ENCODE data around the gene CALR. TPM values are rescaled to one million over a fixed set of nuclear protein-coding genes. Genes with fewer than 3 reads are reported as not detected.
A peak's percentile ranks its signal among the peaks of the same experiment; 100 is the strongest.
"Not testable (repeated sequence)": the region's sequence is repeated elsewhere in the genome, so short reads cannot be mapped to it uniquely, and the experiment has no call there.

The CALR gene
- total RNA-seq, 1 experiment from 2014 or later: 606 TPM

- no peak overlapping the region for H3K4me3 ChIP-seq
- ChIA-PET POLR2A (ENCODE audit: unreplicated experiment) (interaction anchor here (0.6 to 0.7 kb wide), 2 partner anchors 8 to 57 kb away, joined by 4 read pairs; no protein-coding TSS in a partner anchor), CTCF (no interaction called here)
These were observed 16.2 kb downstream of the CALR start for GRCh38 chr19:12954612-12954962.

GRCh38 chr19:12955575-12955974 lies 17.2 kb downstream of the CALR start:
- H2AFZ ChIP-seq; CTCF ChIA-PET; POLR2A ChIA-PET (ENCODE audit: unreplicated experiment); H3K36me3 ChIP-seq (ENCODE audit: low read depth); intact Hi-C loops (cut with micrococcal nuclease; ENCODE audit: unreplicated experiment); H3K27me3 ChIP-seq (ENCODE audit: insufficient read depth, low read depth); H3K9me3 ChIP-seq (ENCODE audit: insufficient read depth, low read depth); BruUV-seq (replicated peaks); DNase-seq; H3K9me2 ChIP-seq (ENCODE audit: insufficient read depth): not testable (repeated sequence)
- H3K4me3 ChIP-seq: peak overlapping the region; percentile 91
- peak overlapping the region; percentile 95 for H3K4me2 ChIP-seq
- peaks cover 45% of the 10 kb centered on the region for H3K79me2 ChIP-seq (ENCODE audit: low read depth)
- H3K4me1 ChIP-seq (replicated peaks; ENCODE audit: insufficient read depth): peaks cover 18% of the 10 kb centered on the region
- peaks cover 23% of the 10 kb centered on the region for H4K20me1 ChIP-seq (ENCODE audit: insufficient read depth)
- H3K27ac ChIP-seq: peak overlapping the region; percentile 69; the same call in 1 of the 2 replicates
- peaks cover 75% of the 10 kb centered on the region for H3F3A ChIP-seq (ENCODE audit: insufficient read depth, low read depth)

More at GRCh38 chr19:12954612-12954962, 16.2 kb downstream of the CALR start:
- peaks cover 85% of the 10 kb centered on the region for H3F3A ChIP-seq (ENCODE audit: insufficient read depth, low read depth)
- BruUV-seq (replicated peaks): no TSS peak
- peak overlapping the region; percentile 95; the same call in 1 of the 2 replicates for H3K4me2 ChIP-seq
- no peak for DNase-seq
- no peak for TF ChIP-seq EZH2 (IDR thresholded peaks at IDR 0.05; ENCODE audit: low read depth)
- TF ChIP-seq, protein P1, sequence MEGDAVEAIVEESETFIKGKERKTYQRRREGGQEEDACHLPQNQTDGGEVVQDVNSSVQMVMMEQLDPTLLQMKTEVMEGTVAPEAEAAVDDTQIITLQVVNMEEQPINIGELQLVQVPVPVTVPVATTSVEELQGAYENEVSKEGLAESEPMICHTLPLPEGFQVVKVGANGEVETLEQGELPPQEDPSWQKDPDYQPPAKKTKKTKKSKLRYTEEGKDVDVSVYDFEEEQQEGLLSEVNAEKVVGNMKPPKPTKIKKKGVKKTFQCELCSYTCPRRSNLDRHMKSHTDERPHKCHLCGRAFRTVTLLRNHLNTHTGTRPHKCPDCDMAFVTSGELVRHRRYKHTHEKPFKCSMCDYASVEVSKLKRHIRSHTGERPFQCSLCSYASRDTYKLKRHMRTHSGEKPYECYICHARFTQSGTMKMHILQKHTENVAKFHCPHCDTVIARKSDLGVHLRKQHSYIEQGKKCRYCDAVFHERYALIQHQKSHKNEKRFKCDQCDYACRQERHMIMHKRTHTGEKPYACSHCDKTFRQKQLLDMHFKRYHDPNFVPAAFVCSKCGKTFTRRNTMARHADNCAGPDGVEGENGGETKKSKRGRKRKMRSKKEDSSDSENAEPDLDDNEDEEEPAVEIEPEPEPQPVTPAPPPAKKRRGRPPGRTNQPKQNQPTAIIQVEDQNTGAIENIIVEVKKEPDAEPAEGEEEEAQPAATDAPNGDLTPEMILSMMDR (conservative IDR thresholded peaks at IDR 0.05): no peak
- no peak overlapping the region for H2AFZ ChIP-seq
- H3K27ac ChIP-seq: peak overlapping the region; percentile 14; the same call in 1 of the 2 replicates
- no peaks in the 10 kb centered on the region for H3K9me3 ChIP-seq (ENCODE audit: insufficient read depth, low read depth)
- H3K9me2 ChIP-seq (ENCODE audit: insufficient read depth): no peaks in the 10 kb centered on the region
- peaks cover 18% of the 10 kb centered on the region for H3K4me1 ChIP-seq (replicated peaks; ENCODE audit: insufficient read depth)
- H3K27me3 ChIP-seq (ENCODE audit: insufficient read depth, low read depth): no peaks in the 10 kb centered on the region
- 0 out of 2 replicates have a peak, but pooled peaks cover 17% of the 10 kb centered on the region for H3K36me3 ChIP-seq (ENCODE audit: low read depth)
- intact Hi-C loops (cut with micrococcal nuclease; ENCODE audit: unreplicated experiment): no loop called here
- H3K79me2 ChIP-seq (ENCODE audit: low read depth): peaks cover 45% of the 10 kb centered on the region
- peaks cover 26% of the 10 kb centered on the region for H4K20me1 ChIP-seq (ENCODE audit: insufficient read depth)

DNA sequence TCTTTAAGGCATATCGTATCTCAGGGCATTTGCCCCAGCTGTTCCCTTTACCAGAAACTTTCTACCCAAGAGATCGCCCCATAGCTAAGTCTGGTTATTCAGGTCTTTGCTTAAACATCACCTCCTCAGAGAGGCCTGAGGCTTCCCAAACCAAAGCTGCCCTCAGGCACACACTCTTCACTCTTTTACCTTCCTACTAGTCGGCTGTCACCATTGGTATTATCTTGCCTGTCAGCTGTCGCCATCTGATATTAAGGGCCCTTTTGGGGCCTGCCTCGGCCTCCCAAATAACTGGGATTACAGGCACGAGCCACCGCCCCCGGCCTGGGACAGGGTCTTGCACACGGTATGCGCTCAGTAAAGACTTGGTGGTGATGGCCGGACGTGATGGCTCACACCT lies 17.6 kb downstream of the CALR start:
- no peaks in the 10 kb centered on the region for H3K27me3 ChIP-seq (ENCODE audit: insufficient read depth, low read depth)
- peaks cover 45% of the 10 kb centered on the region for H3K79me2 ChIP-seq (ENCODE audit: low read depth)
- H3K4me1 ChIP-seq (replicated peaks; ENCODE audit: insufficient read depth): peaks cover 18% of the 10 kb centered on the region
- peaks cover 20% of the 10 kb centered on the region for H4K20me1 ChIP-seq (ENCODE audit: insufficient read depth)
- H3K27ac ChIP-seq: peak overlapping the region; percentile 69
- BruUV-seq (replicated peaks): TSS peak; percentile 58
- H3K4me3 ChIP-seq: peak overlapping the region; percentile 91
- H3K9me3 ChIP-seq (ENCODE audit: insufficient read depth, low read depth): no peaks in the 10 kb centered on the region
- no peak for TF ChIP-seq EZH2 (IDR thresholded peaks at IDR 0.05; ENCODE audit: low read depth)
- TF ChIP-seq, protein P1 (conservative IDR thresholded peaks at IDR 0.05): no peak
- peak in 1 of 2 experiments; percentile 66 for DNase-seq
- ChIA-PET POLR2A (ENCODE audit: unreplicated experiment) (no interaction called here), CTCF (no interaction called here)
- intact Hi-C loops (cut with micrococcal nuclease; ENCODE audit: unreplicated experiment): no loop called here
- H3K36me3 ChIP-seq (ENCODE audit: low read depth): 0 out of 2 replicates have a peak, but pooled peaks cover 10% of the 10 kb centered on the region
- H3K4me2 ChIP-seq: peak overlapping the region; percentile 95
- H3K9me2 ChIP-seq (ENCODE audit: insufficient read depth): no peaks in the 10 kb centered on the region
- H3F3A ChIP-seq (ENCODE audit: insufficient read depth, low read depth): peaks cover 71% of the 10 kb centered on the region
- H2AFZ ChIP-seq: peak overlapping the region; percentile 96; the same call in 1 of the 2 replicates

All from PC-9 (cell line).